Neural cell (in vitro differentiated cells): ENCODE measurements around the gene ERN2.

Experiments used
- EZH2 ChIP-seq: fragments of 200-600, 300-800 bp; shearing (Covaris generic), sonication (generic); IDR thresholded peaks from 2 replicates; pipeline ENCODE4 v1.6.1; 2014; ENCODE audit warnings: antibody characterized with exemption, low read length, borderline replicate concordance, mild to moderate bottlenecking; ENCODE audit not compliant: insufficient read depth, poor library complexity, severe bottlenecking
- MXI1 ChIP-seq: fragments of 450-650 bp; conservative IDR thresholded peaks from 2 replicates; pipeline ENCODE4 v1.6.1; 2014; ENCODE audit warnings: antibody characterized with exemption, mild to moderate bottlenecking; ENCODE audit not compliant: poor library complexity, severe bottlenecking
- POLR2AphosphoS5 ChIP-seq: IDR thresholded peaks from 2 replicates; pipeline ENCODE4 v1.6.1; 2012
- RAD21 ChIP-seq: fragments of 450-650 bp; conservative IDR thresholded peaks from 2 replicates; pipeline ENCODE4 v1.6.1; 2014; ENCODE audit warnings: antibody characterized with exemption, mild to moderate bottlenecking, moderate library complexity
- SMC3 ChIP-seq: fragments of 450-650 bp; conservative IDR thresholded peaks from 2 replicates; pipeline ENCODE4 v1.6.1; 2014; ENCODE audit warnings: antibody characterized with exemption, mild to moderate bottlenecking, moderate library complexity; ENCODE audit not compliant: poor library complexity
- TF ChIP-seq, protein P1 (sequence below): fragments of 450-650 bp; IDR thresholded peaks from 2 replicates; pipeline ENCODE4 v1.5.1; 2014; ENCODE audit warnings: antibody characterized with exemption, mild to moderate bottlenecking, moderate library complexity; ENCODE audit not compliant: poor library complexity, severe bottlenecking
- TF ChIP-seq, protein P2 (sequence below): IDR thresholded peaks from 2 replicates; pipeline ENCODE4 v1.6.1; 2012; ENCODE audit warnings: borderline replicate concordance

GRCh38 chr16:23694644-23695373 is 18.2 kb downstream of the ERN2 start:
- TF ChIP-seq, protein P1, sequence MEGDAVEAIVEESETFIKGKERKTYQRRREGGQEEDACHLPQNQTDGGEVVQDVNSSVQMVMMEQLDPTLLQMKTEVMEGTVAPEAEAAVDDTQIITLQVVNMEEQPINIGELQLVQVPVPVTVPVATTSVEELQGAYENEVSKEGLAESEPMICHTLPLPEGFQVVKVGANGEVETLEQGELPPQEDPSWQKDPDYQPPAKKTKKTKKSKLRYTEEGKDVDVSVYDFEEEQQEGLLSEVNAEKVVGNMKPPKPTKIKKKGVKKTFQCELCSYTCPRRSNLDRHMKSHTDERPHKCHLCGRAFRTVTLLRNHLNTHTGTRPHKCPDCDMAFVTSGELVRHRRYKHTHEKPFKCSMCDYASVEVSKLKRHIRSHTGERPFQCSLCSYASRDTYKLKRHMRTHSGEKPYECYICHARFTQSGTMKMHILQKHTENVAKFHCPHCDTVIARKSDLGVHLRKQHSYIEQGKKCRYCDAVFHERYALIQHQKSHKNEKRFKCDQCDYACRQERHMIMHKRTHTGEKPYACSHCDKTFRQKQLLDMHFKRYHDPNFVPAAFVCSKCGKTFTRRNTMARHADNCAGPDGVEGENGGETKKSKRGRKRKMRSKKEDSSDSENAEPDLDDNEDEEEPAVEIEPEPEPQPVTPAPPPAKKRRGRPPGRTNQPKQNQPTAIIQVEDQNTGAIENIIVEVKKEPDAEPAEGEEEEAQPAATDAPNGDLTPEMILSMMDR: no peak
- TF ChIP-seq POLR2AphosphoS5 (no peak), EZH2 (no peak), SMC3 (no peak), MXI1 (no peak), RAD21 (no peak)
- TF ChIP-seq, protein P2, sequence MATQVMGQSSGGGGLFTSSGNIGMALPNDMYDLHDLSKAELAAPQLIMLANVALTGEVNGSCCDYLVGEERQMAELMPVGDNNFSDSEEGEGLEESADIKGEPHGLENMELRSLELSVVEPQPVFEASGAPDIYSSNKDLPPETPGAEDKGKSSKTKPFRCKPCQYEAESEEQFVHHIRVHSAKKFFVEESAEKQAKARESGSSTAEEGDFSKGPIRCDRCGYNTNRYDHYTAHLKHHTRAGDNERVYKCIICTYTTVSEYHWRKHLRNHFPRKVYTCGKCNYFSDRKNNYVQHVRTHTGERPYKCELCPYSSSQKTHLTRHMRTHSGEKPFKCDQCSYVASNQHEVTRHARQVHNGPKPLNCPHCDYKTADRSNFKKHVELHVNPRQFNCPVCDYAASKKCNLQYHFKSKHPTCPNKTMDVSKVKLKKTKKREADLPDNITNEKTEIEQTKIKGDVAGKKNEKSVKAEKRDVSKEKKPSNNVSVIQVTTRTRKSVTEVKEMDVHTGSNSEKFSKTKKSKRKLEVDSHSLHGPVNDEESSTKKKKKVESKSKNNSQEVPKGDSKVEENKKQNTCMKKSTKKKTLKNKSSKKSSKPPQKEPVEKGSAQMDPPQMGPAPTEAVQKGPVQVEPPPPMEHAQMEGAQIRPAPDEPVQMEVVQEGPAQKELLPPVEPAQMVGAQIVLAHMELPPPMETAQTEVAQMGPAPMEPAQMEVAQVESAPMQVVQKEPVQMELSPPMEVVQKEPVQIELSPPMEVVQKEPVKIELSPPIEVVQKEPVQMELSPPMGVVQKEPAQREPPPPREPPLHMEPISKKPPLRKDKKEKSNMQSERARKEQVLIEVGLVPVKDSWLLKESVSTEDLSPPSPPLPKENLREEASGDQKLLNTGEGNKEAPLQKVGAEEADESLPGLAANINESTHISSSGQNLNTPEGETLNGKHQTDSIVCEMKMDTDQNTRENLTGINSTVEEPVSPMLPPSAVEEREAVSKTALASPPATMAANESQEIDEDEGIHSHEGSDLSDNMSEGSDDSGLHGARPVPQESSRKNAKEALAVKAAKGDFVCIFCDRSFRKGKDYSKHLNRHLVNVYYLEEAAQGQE: no peak
